GM18507 (cell line): ENCODE data around the gene CITED4.

Experiments used
- DNase-seq: peaks from one replicate; pipeline ENCODE4 v3.0.0; 2011; ENCODE audit warnings: low read depth; ENCODE audit not compliant: insufficient read length; ENCODE audit errors: extremely low spot score
- FAIRE-seq: peaks from 2 replicates; lab custom pipeline; 2011; peaks lifted over from hg19 to GRCh38; lab: Jason Lieb, UNC

Gene CITED4

GRCh38 chr1:40819101-40819500 lies 43.1 kb downstream of the CITED4 start:
- DNase-seq = no peak
- FAIRE-seq = no peak

- peak; percentile 87 for FAIRE-seq
- DNase-seq = peak; percentile 73
These were observed 43.8 kb downstream of the CITED4 start for GRCh38 chr1:40818264-40818961.

GRCh38 chr1:40817791-40818263 lies 44.3 kb downstream of the CITED4 start:
- DNase-seq (no peak), FAIRE-seq (no peak)

GRCh38 chr1:40815420-40815819 lies 46.7 kb downstream of the CITED4 start:
- DNase-seq = no peak
- FAIRE-seq = no peak
